NCI-H2107 treated with DMSO at 0.1 percent for 48 hours (cell line): ENCODE results near the gene ABCA1.

Source experiments
- DNase-seq: peaks from one replicate; lab custom pipeline; 2025; ENCODE audit not compliant: unreplicated experiment; lab: John Stamatoyannopoulos, UW

Gene ABCA1

DNA sequence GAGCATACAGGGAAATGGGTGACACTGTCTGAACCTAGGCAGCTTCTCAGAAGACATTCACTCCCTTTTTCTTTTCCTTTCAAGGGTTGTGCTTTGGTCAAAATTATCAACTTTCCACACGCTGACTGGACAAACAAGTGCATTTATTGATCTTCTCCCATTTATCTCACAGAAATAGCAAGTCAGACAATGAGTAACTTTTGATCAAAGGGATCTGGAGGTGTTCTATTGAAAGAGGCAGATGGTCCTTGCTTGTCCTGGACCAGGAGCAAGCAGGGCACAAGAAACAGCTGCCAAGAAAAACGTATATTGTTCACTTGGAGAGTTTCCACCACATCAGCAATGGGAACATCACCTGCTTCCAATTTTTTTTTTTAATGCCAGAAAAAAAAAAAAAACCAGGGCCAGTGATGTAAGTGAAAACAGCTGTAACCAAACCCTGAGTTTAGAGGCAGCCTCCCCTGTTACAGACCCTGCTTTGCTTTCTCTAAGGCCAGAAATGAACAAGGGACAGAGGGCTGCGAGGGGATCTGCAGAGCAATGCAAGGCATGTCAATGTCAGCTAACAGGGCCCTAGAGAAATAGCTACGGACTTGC, 84.2 kb downstream of the ABCA1 start:
- no peak for DNase-seq

DNA sequence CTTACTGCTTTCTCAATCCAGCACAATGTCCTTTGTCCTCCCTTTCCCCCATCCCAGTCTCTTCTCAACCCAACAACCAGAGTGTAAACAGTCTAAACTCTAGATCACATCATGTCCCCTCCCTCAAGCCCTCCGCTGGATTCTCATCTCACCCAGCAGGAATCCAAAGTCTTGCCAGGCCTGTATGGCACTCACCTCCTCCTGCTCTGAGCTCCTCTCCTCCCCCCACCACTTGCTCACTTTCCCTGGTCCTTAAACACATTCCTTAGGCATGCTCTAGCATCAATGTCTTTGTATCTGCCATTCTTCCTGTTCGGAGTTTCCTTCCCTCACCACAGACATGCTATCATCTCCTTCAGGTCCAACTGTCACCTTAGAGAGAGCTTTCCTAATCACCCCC, 85.3 kb downstream of the ABCA1 start:
- DNase-seq = no peak

DNA sequence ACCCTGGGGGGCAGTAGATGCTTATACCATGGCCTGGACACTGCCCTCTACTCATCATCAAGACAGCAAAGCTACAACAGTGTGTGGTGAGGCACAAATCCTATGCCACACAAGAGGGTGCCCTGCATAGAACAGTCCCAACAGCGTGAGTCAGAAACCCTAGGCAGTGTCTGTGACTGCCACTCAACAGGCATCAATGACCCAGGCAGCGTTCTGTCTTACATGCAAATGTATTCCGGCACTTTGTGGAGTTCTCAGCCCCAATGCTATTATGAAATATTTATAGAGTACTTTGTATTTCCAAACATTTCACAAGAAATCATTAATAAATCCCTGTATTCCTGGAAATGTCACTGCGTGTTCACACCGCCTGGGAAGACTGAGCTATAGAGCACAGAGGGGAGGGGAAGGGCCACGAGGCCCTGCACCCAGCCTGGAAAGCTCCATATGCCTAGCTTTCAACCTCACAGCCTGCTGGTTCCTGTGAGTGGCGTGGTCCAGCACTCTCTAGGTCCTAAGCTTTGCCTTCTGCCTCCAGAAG, 86.3 kb downstream of the ABCA1 start:
- DNase-seq = no peak

- DNase-seq = peak; percentile 27
Measured at GRCh38 chr9:104838958-104839357, 89.0 kb downstream of the ABCA1 start.

DNA sequence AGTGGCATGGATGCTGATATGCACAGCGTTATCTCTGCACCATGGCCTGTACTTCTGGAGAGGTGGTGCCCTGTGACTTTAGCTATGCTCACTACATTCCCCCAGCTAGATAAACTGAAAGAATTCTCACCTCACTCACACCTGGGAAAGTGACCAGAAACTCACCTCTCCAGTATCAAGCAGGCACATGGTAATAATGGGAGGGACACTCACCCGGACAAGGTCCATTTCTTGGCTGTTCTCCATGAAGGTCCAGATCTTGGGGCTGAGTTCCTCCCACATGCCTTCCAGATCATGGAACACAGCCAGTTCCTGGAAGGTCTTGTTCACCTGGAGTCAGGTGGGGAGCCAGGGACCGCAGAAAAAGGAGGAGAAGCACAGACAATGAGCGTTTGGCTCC, 91.2 kb downstream of the ABCA1 start:
- DNase-seq = no peak

GRCh38 chr9:104836235-104836634, 91.7 kb downstream of the ABCA1 start:
- peak; percentile 61 for DNase-seq

- DNase-seq = no peak
Measured at GRCh38 chr9:104835161-104835560, 92.8 kb downstream of the ABCA1 start.

DNA sequence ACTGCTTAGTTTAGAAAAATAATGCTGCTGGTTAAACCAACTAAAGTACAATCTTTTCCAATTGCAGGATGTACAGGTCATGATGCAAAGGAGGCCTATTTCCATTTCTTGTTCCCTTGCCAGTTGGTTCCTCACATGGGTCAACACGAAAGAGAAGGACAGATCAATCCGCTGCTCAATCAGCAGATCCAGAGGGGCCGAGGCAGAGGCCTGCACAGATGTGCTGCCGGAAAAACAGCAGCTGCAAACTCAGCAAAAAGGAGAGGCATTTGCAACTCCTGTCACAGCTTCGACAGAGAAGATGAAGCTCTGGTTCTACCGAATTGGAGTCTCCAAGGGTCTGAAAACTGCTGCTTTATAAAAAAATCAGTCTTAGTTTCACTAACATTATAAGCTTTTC, 94.3 kb downstream of the ABCA1 start:
- DNase-seq = no peak

GRCh38 chr9:104831681-104832080, 96.3 kb downstream of the ABCA1 start:
- no peak for DNase-seq

- DNase-seq = no peak
Measured at GRCh38 chr9:104826911-104827310, 101.0 kb downstream of the ABCA1 start.

DNA sequence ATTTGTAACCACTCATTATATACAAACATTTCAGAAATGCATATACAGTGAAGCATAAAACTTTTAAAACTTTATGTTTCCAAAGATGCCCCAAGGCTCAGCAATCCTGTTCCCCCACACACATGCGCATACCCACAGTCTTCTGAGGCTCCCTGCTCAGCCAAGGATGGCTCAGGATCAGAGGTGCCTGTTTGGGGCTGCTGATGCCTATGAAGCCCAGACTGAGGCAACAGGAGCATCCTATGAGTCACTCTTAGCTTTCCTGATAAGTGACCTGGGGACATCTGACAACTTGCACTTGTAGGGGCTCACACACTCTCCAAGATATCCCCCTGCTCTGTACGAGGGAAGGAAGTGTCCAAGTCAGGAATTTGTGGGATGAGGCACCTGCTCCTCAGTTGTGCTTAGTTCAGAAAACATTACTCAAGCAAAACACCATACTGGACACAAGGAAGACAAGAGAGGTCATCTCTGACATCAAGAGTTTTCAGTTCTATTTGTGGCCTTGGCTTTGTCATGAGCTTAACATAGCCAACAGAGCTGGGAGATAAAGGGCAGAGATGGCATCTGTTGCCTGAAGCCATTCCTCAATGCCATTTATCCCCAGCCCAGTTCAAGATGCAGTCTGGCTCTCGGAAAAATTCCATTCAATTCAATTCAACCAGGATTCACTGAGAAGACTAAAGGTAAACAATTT, 101.7 kb downstream of the ABCA1 start:
- DNase-seq = no peak

DNA sequence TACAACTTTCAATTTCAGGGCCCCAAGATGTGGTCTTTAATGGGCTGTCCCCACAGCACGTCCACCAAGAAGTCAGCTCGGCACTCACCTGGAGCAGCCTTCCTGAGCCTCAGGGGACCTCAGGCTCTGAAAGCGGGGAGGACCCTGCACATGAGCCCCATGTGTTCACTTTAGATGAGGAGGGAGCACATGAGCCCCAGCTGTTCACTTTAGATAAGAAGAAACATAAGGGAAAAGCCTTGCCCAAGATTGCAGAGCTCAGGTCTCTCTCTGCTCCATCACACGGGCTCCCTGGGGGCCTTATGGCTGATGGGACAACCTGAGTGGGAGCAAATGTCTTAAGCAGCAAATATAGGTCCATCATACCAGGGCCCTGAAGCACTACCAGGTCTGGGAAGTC, 107.6 kb downstream of the ABCA1 start:
- no peak for DNase-seq

GRCh38 chr9:104819033-104819432, 108.9 kb downstream of the ABCA1 start:
- DNase-seq = no peak

DNA sequence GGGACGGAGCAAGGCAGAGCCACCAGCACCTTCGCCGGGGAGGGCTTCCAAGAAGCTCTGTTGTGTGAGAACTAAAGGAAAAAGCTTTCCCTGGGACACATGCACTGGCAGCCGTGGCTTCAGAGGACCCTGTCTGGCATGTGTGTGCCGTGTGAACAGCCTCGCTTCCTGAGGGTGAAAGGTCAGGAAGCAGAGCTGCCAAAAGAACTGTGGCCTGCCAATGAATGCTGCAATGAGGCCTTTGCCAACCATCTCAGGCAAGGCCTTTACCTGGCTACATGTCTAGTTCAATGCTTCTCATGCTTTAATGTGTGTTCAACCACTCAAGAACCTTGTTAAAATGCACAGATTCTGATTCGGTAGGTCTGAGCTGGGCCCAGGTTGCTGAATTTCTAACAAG, 110.5 kb downstream of the ABCA1 start:
- DNase-seq = no peak

- DNase-seq = no peak
Measured at GRCh38 chr9:104815851-104816565, 111.9 kb downstream of the ABCA1 start.

GRCh38 chr9:104810421-104811339, 117.3 kb downstream of the ABCA1 start:
- DNase-seq = no peak

DNA sequence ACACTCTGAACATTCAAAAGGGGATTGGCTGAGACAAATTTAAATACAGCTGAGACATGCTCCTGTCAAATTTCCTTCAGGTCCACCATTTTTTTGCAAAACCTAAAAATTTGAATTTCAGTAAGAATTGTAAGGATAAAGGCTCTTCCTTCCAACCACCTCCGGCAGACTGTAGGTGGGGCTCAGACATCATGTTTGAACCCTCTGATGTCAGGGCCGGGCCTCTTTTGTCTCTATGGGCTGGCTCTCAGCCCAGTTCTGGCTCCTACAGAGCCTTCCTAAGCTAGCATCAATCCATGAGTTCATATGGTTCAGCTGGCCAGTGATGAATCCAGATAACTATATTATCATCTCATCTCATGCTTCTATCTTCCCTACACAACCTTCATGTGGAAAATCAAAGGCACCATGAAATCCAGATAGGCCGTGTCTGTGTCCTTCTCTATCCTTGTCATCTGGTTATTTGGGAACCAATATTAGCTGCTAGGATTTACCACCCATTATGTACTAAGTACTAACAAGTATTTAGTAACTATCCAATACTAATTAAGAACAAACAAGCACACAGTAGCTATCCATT, 119.8 kb downstream of the ABCA1 start:
- peak; percentile 58 for DNase-seq

DNA sequence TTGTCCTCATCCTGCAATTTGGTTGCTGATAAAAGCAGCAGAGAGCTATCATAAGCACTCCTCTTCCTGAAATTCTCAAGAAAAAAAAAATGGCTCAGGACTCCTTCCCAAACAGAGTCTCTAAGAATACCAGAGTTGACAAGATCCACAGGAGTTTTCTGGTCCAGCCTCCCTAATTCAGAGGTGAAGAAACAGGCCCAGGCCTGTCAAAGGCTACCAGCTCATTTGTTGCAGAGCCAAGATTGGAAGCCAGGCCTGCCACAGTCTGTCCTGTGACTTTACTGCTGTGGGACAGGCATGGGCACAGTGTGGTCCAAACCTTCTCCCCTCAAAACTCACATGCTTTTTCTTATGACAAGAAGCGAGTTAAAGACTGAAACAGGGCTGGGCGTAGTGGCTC, 122.5 kb downstream of the ABCA1 start:
- DNase-seq = no peak

GRCh38 chr9:104802906-104803305, 125.0 kb downstream of the ABCA1 start:
- DNase-seq = no peak

DNA sequence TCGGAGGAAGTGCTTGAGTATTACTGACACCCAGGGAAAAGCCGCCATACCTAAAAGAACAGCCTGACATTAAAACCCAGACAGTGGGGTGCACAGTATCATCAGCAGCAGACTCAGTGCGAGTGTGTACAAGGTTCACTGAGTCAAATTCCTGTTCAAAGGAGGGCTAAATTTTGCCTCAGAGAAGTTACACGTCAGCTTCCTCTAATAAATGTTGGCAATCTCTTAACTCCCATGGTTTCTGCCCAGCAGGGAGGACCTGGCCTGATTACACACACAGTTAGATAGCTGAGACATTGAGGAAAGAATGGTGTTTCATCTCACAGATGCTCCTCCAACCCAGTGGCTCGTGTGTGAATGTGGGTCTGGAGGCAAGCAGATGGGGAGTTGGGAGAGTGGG, 125.8 kb downstream of the ABCA1 start:
- no peak for DNase-seq
